Measurements from ENCODE around the gene PRKCB. TPM values are rescaled to one million over a fixed set of nuclear protein-coding genes. Genes with fewer than 3 reads are reported as not detected.

PRKCB gene
- total RNA-seq, 1 experiment from 2014 or later = not detected

- no peak for TF ChIP-seq EZH2phosphoT487 (IDR thresholded peaks at IDR 0.05; ENCODE audit: borderline replicate concordance, low read length)
- no peak for TF ChIP-seq EZH2 (IDR thresholded peaks at IDR 0.05; ENCODE audit: low read length, unreplicated experiment)
- TF ChIP-seq, protein P1, sequence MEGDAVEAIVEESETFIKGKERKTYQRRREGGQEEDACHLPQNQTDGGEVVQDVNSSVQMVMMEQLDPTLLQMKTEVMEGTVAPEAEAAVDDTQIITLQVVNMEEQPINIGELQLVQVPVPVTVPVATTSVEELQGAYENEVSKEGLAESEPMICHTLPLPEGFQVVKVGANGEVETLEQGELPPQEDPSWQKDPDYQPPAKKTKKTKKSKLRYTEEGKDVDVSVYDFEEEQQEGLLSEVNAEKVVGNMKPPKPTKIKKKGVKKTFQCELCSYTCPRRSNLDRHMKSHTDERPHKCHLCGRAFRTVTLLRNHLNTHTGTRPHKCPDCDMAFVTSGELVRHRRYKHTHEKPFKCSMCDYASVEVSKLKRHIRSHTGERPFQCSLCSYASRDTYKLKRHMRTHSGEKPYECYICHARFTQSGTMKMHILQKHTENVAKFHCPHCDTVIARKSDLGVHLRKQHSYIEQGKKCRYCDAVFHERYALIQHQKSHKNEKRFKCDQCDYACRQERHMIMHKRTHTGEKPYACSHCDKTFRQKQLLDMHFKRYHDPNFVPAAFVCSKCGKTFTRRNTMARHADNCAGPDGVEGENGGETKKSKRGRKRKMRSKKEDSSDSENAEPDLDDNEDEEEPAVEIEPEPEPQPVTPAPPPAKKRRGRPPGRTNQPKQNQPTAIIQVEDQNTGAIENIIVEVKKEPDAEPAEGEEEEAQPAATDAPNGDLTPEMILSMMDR (conservative IDR thresholded peaks at IDR 0.05; ENCODE audit: low read depth, low read length) = no peak
- no peaks in the 10 kb centered on the region for H4K20me1 ChIP-seq (ENCODE audit: low read length)
- DNase-seq = no peak
- H3K4me3 ChIP-seq (ENCODE audit: low read length) = no peak overlapping the region
- no peaks in the 10 kb centered on the region for H3K4me1 ChIP-seq (ENCODE audit: insufficient read depth, low read length)
- H3F3A ChIP-seq (ENCODE audit: low read length, unreplicated experiment) = no peaks in the 10 kb centered on the region
- intact Hi-C loops (cut with micrococcal nuclease) = no loop called here
- CTCF ChIA-PET = no interaction called here
- no peak overlapping the region for H3K9ac ChIP-seq (ENCODE audit: low read length)
- BruUV-seq (replicated peaks) = no TSS peak
- no peaks in the 10 kb centered on the region for H3K36me3 ChIP-seq (ENCODE audit: low read depth, low read length)
- H3K27me3 ChIP-seq (ENCODE audit: low read length) = no peaks in the 10 kb centered on the region; the same call in 1 of the 2 replicates
- H3K9me2 ChIP-seq (replicated peaks; ENCODE audit: low read length) = no peaks in the 10 kb centered on the region
- no peak for ATAC-seq
- no peak overlapping the region for H3K4me2 ChIP-seq (ENCODE audit: low read length)
- no peaks in the 10 kb centered on the region for H3K9me3 ChIP-seq (ENCODE audit: low read length)
- POLR2A ChIA-PET (ENCODE audit: unreplicated experiment) = no interaction called here
- H3K27ac ChIP-seq (ENCODE audit: low read length) = no peak overlapping the region
- H3K79me2 ChIP-seq (ENCODE audit: low read length) = no peaks in the 10 kb centered on the region
- H2AFZ ChIP-seq (ENCODE audit: low read length) = no peak overlapping the region
These were observed 182.7 kb downstream of the PRKCB start for GRCh38 chr16:24018485-24018884.

DNA sequence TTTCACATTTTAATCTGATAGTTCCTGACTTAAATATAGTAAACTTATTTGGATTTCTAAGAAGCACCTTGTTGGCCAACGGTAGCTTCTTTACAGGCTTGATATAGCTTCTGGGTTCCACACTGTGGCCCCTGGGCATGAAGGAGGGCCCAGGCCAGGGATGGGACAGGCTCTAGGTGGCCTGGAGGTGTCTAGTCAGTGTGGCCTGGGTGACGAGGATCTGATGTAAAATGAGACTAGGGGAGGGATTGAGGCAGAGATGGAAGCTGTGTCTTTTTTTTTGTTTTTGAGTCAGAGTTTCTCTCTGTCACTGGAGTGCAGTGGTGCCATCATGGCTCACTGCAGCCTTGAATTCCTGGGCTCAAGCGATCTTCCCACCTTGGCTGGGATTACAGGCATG, 187.0 kb downstream of the PRKCB start:
- intact Hi-C loops (cut with micrococcal nuclease) = no loop called here
- no peak overlapping the region for H2AFZ ChIP-seq (ENCODE audit: low read length)
- no peak overlapping the region for H3K4me2 ChIP-seq (ENCODE audit: low read length)
- H3K27me3 ChIP-seq (ENCODE audit: low read length) = peaks cover 14% of the 10 kb centered on the region
- H3K27ac ChIP-seq (ENCODE audit: low read length) = no peak overlapping the region
- CTCF ChIA-PET = no interaction called here
- no peaks in the 10 kb centered on the region for H3K4me1 ChIP-seq (ENCODE audit: insufficient read depth, low read length)
- POLR2A ChIA-PET (ENCODE audit: unreplicated experiment) = no interaction called here
- H3K4me3 ChIP-seq (ENCODE audit: low read length) = no peak overlapping the region
- H3K9me2 ChIP-seq (replicated peaks; ENCODE audit: low read length) = no peaks in the 10 kb centered on the region
- BruUV-seq (replicated peaks) = no TSS peak
- H3K9ac ChIP-seq (ENCODE audit: low read length) = no peak overlapping the region
- no peaks in the 10 kb centered on the region for H3K36me3 ChIP-seq (ENCODE audit: low read depth, low read length)
- DNase-seq (no peak), ATAC-seq (no peak)
- H3K9me3 ChIP-seq (ENCODE audit: low read length) = no peaks in the 10 kb centered on the region
- no peaks in the 10 kb centered on the region for H3F3A ChIP-seq (ENCODE audit: low read length, unreplicated experiment)
- H3K79me2 ChIP-seq (ENCODE audit: low read length) = no peaks in the 10 kb centered on the region
- H4K20me1 ChIP-seq (ENCODE audit: low read length) = no peaks in the 10 kb centered on the region
- TF ChIP-seq, protein P1 (conservative IDR thresholded peaks at IDR 0.05; ENCODE audit: low read depth, low read length) = no peak
- TF ChIP-seq EZH2phosphoT487 (IDR thresholded peaks at IDR 0.05; ENCODE audit: borderline replicate concordance, low read length) = no peak
- TF ChIP-seq EZH2 (IDR thresholded peaks at IDR 0.05; ENCODE audit: low read length, unreplicated experiment) = no peak

DNA sequence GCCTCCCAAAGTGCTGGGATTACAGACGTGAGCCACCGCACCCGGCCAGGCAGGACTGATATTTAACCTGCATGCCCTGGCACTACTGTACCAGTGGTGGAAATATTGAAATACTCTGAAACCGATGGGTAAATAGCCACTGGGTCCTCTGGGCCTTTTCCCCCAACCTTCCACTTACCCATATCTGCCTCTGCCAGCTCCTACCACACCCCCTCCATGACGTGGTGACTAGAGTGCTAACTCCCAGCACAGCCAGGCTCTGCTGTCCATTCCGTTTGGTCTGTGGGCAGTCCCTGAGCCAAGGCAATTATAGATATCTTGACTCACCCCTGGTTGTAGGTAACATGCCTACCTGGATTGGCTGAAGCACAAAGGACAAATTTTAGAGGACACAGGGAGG, 187.8 kb downstream of the PRKCB start:
- H3K4me3 ChIP-seq (ENCODE audit: low read length) = no peak overlapping the region
- no peak for ATAC-seq

More for the DNA sequence above, 187.8 kb downstream of the PRKCB start:
- no TSS peak for BruUV-seq (replicated peaks)
- intact Hi-C loops (cut with micrococcal nuclease) = no loop called here
- Histone ChIP-seq H3K9me3 (ENCODE audit: low read length) (no peaks in the 10 kb centered on the region), H3F3A (ENCODE audit: low read length, unreplicated experiment) (no peaks in the 10 kb centered on the region), H3K27me3 (ENCODE audit: low read length) (peaks cover 14% of the 10 kb centered on the region), H2AFZ (ENCODE audit: low read length) (no peak overlapping the region), H3K4me2 (ENCODE audit: low read length) (no peak overlapping the region), H3K36me3 (ENCODE audit: low read depth, low read length) (no peaks in the 10 kb centered on the region), H4K20me1 (ENCODE audit: low read length) (no peaks in the 10 kb centered on the region), H3K27ac (ENCODE audit: low read length) (no peak overlapping the region), H3K9ac (ENCODE audit: low read length) (no peak overlapping the region), H3K4me1 (ENCODE audit: insufficient read depth, low read length) (no peaks in the 10 kb centered on the region), H3K79me2 (ENCODE audit: low read length) (no peaks in the 10 kb centered on the region), H3K9me2 (replicated peaks; ENCODE audit: low read length) (no peaks in the 10 kb centered on the region)
- POLR2A ChIA-PET (ENCODE audit: unreplicated experiment) = no interaction called here
- no peak for DNase-seq
- TF ChIP-seq EZH2 (IDR thresholded peaks at IDR 0.05; ENCODE audit: low read length, unreplicated experiment) (no peak), EZH2phosphoT487 (IDR thresholded peaks at IDR 0.05; ENCODE audit: borderline replicate concordance, low read length) (no peak)
- TF ChIP-seq, protein P1 (conservative IDR thresholded peaks at IDR 0.05; ENCODE audit: low read depth, low read length) = no peak
- CTCF ChIA-PET = no interaction called here

Data from PC-3 (cell line).